Left colon (tissue), 2 donors: Measurements from ENCODE around the gene RSPH6A. TPM values are rescaled to one million over a fixed set of nuclear protein-coding genes. Genes with fewer than 3 reads are reported as not detected.
"Not testable (repeated sequence)": the region's sequence is repeated elsewhere in the genome, so short reads cannot be mapped to it uniquely, and the experiment has no call there.

Experiments used
- ATAC-seq: fragments of 200-7000 bp; cut with Tn5 transposase; one replicate; pipeline ENCODE4 v1.9.1; 2020; ENCODE audit warnings: mild to moderate bottlenecking, moderate library complexity
- DNase-seq, 2 donors: peaks; one replicate each; pipeline ENCODE4 v3.0.0-alpha.2; 2020
- intact Hi-C, 2 donors: fragments of 100-400 bp; cut with DNase I in 1 of 2; cut with micrococcal nuclease in 1 of 2; formaldehyde crosslinking; loops; one replicate each; pipeline versions ENCODE4 v1.11.2 to v1.14.0; 2022; cut with DNase I, micrococcal nuclease
- total RNA-seq, 2 donors: library from RNA; stranded (reverse); fragmentation: NEBNext Ultra II Directional; extraction: Animal tissue kit (Norgen Biotek cat#: 25700); gene quantifications; one replicate each; pipeline ENCODE4 v1.2.1, GENCODE V29; 2021
- donor health status: DM: no; HTN: no; CAD: no.
- donor health status: DM: yes; HTN: yes; CAD: no.

The RSPH6A gene
- total RNA-seq, 2 donors from 2014 or later = 0.14 to 0.27 TPM

DNA sequence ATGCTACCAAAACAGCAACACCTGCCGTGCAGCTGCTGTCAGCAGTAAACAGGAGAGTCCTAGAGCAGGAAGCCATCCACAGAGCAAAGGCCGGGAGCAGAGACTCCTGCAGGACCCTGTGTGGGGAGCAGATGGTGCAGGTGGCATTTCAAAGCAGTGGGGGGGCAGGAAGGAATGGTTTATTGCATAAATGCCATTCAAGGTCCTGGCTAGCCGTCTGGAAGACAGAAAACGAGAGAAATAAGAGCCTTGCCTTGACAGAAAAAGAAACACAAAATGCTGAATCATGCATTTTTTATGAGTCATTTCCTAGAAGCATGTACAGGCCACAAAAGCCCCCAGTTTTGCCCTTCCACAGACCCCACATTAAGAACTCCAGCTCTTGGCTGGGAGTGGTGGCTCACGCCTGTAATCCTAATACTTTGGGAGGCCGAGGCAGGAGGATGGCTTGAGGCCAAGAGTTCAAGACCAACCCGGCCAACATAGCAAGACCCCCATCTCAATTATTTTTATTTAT lies 5.4 kb downstream of the RSPH6A start:
- intact Hi-C loops = no loop called here
- DNase-seq (no peak), ATAC-seq (peak; percentile 75)

DNA sequence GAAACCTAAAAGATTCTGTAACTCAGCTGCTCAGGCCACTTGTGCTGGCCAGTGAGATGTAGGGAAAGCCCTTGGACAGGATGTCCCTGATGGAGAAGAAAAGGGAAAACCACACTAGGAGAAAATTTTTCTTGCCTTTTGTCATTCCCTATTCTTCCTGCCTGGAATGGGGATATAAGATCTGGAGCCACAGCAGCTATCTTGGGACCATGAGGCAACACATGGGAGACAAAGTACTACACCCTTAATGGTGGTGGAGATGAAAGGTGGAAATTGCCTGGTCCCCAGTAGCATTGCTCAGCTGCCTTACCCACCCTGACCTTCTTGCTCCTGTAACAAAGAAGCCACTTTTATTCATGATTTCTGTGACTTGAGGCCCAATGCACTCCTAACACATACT lies 9.4 kb downstream of the RSPH6A start:
- ATAC-seq (no peak), DNase-seq (no peak)
- intact Hi-C loops = no loop called here

DNA sequence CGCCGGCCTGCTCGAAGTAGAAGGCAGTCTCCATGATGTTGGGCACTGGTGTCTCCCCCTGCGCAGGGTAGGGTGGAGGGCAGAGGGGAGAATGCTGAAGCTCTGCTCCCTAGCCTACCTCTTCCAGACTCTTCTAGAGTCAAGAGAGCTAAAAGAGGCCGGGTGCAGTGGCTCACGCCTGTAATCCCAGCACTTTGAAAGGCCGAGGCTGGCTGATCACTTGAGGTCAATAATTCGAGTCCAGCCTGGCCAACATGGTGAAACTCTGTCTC lies 10.2 kb downstream of the RSPH6A start:
- no peak for ATAC-seq
- no peak for DNase-seq
- intact Hi-C loops = no loop called here

DNA sequence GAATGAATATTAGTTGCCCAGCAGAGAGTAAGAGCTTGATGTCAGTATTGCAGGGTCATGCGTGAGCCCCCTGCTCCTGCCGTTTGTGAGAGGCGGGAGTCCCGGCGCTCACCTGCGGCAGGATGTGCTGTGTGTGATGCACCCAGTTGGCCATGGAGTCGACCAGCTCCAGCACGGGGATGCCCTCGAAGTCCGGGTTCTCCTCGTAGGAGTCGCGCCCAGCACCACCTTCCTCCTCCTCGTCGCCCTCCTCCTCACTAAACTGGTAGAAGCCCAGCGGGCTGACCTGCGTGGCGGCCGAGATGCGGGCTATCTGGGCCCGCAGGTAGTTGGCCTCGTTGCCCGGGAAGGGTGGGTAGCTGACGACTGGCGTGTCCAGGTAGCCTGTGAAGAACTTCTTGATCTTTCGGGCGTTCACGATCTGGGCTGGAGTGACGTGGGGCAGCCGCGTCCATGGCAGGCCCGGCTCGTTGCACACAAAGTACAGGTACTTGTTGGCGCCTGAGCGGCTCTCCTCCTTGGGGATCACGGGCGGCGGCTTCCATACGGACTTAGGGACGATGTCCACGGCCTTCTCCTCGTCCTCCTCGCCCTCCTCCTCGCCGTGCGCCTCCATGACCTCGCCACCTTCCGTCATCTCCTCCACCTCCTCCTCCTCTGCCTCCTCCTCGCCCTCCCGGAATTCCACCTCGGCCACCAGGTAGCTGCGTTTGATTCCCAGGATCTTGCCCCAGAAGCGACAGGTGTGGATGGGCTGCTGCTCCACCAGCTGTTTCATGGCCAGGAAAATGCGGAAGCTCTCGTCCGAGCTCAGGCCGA lies 10.8 kb downstream of the RSPH6A start:
- no peak for ATAC-seq
- DNase-seq = no peak
- intact Hi-C loops = no loop called here

DNA sequence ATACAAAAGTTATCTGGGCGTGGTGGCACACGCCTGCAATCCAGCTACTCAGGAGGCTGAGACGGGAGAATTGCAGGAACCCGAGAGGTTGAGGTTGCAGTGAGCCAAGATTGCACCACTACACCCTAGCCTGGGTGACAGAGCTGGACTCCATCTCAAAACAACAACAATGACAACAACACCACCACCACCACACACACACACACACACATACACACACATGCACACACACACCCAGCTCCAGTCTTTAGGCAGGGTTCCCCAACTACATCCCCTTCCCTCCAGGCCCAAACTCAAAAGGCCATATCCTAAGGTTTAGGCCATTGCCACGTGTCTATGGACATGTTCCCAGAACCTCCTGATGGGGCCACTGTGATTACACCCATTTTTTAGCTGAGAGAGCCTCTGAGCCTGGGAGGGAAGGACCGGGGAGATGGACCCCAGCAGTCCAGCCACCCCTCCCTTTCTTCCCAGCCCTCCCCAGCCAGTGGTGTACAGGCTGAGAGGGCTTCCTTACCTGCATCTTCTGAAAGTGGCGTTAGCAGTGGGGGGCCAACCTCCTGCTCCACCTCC lies 13.4 kb downstream of the RSPH6A start:
- no peak for ATAC-seq
- no peak for DNase-seq
- intact Hi-C loops = no loop called here

DNA sequence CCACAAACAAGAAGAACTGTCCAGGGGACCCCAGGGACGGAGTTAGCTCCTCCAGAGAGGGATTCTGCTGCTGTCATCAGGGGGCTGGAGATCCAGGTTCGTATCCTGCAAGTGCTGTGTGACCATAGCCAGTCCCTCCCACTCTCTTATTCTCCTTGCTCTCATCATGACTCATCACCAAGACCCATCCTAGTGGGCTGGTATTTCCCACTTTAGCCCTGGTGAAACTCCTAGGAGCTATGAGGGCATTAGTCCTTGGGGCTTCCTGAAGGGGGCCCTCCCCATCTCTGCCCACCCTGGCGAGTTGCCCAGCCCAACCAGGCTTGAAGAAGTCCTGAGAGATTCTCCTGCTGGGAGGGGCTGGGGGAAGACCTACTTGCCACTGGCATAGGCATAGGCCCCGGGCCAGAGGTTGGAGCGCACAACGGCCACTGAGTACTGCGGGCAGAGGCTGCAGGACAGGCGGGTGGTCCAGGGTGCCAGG lies 15.0 kb downstream of the RSPH6A start:
- ATAC-seq (no peak), DNase-seq (no peak)
- intact Hi-C loops = no loop called here

DNA sequence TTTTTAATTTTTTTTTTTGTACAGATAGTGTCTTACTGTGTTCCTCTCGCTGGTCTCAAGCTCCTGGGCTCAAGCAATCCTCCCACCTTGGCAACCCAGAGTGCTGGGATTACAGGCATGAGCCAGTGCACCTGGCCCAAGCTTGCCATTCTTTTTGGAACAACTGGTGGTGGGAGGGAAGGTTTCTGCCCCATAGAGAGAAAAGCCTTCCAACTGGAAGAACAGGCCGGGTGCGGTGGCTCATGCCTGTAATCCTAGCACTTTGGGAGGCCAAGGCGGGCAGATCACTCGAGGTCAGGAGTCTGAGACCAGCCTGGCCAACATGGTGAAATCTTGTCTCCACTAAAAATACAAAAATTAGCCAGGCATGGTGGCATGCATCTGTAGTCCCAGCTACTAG lies 15.6 kb downstream of the RSPH6A start:
- peak; percentile 8 for ATAC-seq
- DNase-seq, intact Hi-C loops: not testable (repeated sequence)

DNA sequence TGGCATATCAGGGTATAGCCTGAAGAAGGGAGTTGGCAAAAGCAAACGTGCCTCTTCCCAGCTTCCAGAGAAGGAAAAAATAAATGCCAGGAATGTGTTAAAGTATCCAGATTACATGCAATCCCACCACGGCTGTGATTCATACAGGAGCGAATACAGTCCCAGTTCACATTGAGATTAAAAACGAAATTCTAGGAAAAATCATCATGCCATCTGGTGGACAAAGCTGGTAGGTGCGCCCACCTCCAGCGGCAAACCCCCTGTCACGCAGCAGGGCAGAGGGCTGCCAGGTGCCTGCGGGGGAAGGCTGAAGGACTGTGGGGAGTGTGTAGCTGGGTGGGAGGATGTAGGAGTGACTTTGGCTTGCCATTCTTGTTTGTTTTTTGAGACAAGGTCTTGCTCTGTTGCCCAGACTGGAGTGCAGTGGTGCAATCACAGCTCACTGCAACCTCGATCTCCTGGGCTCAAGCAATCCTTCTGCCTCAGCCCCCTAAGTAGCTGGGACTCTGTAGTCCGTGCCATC lies 16.1 kb downstream of the RSPH6A start:
- DNase-seq (peak in 1 of 2 donors; percentile 63), ATAC-seq (peak; percentile 85)
- intact Hi-C loops = no loop called here

DNA sequence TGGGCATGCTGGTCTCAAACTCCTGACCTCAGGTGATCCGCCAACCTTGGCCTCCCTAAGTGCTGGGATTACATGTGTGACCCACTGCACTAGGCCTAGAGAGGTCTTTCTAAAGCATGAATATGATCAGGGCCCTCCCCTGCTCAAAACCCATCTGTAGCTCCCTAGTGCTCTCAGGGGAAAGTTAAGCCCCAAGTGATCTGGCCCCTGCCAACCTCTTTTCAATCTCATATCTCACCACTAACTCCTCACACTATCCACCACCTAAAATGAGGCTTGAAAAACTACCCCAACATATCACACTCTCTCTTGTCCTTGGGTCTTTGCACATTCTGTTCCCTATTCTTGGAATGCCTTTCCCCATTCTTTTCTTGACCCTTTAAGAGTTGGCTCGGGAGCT lies 20.5 kb downstream of the RSPH6A start:
- DNase-seq = no peak
- no peak for ATAC-seq
- intact Hi-C loops = no loop called here

DNA sequence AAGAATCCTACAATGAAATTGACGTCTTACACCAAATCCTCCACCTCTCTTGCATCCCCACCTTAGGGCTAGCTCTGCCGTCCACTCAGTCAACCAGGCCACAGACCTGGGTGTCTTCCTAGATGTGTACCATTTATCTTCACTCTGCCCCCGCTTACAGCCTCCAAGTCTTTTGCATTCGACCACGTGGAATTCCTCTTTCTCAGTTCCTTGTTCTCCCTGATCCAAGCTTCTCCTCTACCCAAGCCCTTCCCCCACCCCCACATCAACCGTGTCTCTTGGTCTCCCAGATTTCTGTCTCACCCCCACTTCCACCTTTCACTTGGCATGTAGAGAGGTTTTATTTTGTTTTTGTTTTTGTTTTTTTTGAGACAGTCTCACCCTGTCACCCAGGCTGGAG lies 21.2 kb downstream of the RSPH6A start:
- no peak for ATAC-seq
- intact Hi-C loops = no loop called here
- DNase-seq = no peak

DNA sequence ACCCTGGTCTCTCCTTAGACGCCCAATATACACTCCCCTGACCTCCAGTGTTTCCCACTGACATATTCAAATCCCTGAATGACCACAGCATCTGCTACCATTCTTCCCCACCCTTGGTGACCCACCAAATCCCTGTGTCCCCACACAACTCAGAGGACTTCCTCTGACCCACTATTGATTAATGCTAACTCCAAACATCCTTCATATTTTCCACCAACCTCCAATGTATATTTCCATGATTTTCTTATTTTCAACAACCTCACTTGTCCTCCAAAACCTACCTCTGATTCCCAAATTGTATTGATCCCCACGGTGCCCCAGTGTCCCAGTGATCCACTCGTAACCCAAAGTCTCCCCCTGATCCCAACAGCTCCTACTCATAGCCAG lies 21.9 kb downstream of the RSPH6A start:
- no peak for ATAC-seq
- intact Hi-C loops = no loop called here

DNA sequence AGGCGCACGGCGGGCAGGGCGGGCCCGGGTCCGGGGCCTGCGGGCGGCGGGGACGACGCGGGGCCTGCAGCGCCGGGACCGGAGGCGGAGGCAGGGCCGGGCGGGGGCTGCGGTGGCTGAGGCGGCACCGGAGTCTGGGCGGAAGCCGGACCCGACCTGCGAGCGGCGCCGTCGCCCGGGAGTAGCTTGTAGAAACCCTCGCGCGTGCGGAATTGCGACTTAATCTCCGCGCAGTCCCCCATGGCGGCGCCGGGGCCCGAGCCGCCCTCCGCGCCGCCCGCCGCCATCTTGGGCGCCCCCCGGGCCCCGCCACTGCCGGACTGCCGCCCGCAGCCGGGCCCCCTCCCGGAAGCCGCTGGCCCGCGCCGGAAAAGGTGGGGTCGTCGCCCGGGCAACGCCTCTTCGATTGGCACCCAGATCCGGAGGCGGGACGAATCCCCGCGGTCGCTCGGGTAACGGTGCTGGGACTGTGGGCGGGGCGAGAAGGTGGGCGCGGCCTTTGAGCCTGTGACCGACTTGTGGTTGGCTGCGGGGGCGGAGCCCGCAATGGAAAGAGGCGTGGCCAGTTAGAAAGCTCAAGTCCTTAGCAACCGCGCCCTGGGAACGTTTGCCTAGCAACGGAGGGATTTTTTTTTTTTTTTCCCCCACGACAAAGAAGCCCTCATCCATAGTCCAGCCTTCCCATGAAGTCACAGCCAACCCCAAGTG lies 22.5 kb downstream of the RSPH6A start, which contains the start of gene DMWD:
DMWD (minus strand) TSS at position 376 of the 708 bp plus-strand sequence; CDS start at position 287, 89 bp downstream.
- intact Hi-C loops = no loop called here
- DNase-seq (peak; percentile 99 to 100), ATAC-seq (peak; percentile 99)

More for the DNA sequence above, 21.9 kb downstream of the RSPH6A start:
- no peak for DNase-seq

DNA sequence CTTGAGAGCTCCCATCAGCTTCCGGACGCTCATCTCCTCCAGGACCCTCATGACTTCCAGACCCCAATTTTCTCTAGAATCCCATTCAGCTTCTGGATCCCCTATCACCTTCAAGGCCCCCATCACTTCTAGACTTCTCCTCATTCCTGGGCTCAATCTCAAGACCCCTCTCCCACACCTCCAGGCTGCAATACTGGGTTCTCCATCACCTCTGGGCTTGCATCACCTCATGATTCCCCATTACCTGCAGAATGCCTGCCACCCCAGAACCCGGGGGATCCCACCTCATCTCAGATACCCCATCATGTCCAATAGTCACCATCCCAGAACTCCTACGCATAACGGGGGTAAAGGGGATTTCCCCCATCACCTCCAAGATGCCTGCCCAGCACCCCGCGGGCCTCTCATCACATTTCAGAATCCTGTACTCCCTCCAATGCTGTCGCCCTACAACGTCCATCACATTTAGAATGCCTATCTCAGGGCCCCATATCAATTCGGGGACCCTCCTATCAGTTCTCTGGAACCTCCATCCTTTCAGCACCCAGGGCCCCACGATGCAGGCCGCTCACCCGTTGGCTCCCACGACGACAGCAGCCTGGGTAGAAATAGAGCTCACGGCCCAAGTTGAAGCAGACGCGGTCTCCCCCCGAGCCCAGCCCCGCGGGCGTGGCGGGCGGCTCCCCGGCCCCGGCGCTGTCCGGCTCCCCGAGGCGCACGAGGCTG lies 23.2 kb downstream of the RSPH6A start:
- DNase-seq = no peak
- ATAC-seq = no peak
- intact Hi-C loops = no loop called here

DNA sequence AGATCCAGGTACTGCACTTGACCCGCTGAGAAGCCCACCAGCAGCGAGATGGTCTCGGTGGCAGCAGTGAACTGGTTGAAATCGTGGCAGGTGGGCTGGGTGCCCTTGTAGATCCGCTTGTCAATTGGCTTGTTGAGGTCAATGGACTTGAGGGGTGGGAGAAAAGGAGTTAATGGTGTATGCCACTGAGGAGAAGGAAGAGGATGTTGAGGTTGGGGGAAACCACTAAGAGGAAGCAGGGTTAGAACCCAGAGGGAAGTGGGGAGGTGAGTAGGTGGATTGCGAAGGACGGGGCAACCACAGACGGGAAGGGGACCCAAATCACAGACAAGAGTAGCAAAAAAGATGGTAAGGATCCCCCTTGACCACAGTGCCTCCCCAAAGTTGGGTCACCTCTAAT lies 24.2 kb downstream of the RSPH6A start:
- no peak for DNase-seq
- ATAC-seq = no peak
- intact Hi-C loops = no loop called here

DNA sequence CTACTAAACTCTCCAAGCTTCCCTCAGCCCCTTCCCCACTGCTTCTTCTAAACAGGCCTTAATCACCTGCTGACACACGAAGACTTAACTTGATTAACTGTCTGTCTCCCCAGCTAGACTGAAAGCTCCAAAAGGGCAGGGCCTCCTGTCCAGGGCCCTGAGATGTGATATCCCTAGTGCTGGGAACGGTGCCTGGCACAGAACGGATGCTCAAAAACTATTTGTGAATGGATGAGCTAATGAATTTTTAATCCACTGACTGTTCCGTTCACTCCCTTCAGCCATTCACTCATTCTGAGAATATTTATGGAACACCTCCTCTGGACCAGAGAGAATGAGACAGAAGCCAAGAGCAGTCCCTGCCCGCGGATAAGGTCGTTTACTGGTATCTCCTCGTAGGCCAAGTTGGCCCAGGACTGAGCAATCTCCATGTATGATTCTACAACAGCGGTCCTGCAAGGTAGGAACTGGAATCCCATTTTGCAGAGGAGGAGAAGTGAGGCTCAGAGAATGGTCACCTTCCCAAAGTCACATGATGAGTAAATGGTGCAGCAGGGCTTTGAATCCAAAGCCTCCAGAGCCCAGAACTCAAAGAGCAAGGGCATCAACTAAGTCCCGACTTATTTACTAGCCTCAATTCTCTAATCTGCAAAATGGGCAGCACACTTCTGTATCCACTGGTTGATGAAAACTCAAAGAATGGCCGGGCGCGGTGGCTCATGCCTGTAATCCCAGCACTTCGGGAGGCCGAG lies 25.9 kb downstream of the RSPH6A start:
- intact Hi-C loops = no loop called here
- no peak for ATAC-seq
- DNase-seq = no peak

DNA sequence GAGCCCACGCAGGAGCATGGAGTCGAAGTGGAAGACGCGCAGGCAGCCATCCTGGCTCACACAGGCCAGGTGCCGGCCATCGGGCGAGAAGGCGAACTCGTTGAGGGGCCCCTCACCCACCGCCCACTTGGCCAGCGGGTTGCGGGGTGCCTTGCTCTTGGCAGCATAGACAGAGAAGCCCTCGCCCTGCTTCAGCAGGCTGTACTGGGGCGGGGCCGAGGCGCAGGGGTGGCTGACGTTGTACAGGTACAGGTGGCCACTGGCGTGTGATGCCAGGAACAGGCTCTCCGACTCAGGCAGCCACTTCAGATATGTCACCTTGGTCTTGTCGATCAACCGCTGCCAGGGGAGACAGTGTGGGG lies 28.6 kb downstream of the RSPH6A start:
- intact Hi-C loops = no loop called here
- DNase-seq (no peak), ATAC-seq (no peak)

DNA sequence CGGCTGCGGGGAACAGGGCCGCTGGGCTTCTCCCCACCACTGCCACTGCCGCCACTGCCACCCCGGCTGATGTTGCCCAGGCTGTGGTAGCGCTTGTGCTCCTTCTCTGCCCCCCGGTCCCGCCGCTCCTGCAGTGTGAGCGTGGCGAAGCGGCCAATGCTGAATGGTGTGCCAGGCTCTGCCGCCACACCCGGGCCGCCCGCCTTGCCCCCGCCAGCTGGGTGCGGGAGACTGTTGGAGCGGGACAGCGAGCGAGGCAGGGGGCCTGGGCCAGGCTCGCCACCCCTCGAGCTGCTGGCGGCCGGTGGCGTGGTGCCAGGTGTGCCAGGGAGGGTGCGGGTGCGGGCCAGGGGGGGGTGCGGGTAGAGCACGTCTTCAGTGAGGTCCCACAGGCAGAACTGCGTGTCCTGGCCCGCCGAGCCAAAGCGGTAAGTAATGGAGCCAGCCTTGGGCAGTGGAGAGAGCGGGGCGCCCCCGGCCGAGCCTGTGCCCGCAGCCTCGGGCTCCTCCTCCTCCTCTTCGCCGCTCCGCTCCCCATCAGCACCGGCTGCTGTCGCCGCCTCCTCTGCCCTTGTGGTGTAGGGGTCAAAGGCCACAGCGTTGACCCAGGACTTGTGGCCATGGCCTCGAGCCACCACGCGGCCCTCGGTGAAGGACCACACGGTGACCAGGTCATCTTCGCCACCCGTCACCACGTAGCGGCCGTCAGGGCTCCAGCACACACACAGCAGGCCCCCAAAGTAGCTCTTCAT lies 29.2 kb downstream of the RSPH6A start:
- ATAC-seq (no peak), DNase-seq (no peak)
- intact Hi-C loops = no loop called here

DNA sequence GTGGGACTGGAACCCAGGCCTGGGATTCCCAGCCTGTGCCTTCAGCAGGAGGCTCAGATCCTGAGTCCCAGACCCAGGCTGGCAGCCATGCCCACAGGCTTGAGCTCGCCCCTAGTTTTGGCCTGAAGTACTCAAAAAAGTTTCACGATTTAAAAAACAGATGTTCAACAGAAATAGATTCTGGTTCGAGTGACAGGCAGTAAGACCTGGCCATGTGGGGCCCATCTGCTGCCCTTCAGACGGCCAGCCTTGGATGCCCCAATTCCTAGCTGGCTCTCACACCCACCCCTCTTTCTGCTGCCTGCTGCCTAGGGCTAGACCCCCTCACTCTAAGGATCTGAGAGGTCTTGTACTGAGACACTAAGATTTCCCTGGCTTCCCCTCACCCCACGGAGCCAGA lies 30.0 kb downstream of the RSPH6A start:
- no peak for ATAC-seq
- intact Hi-C loops = no loop called here

More for the DNA sequence above, 30.0 kb downstream of the RSPH6A start:
- no peak for DNase-seq
